CD14-positive monocyte (primary cell): ENCODE data around the gene HLA-DRB1. TPM values are rescaled to one million over a fixed set of nuclear protein-coding genes. Genes with fewer than 3 reads are reported as not detected.
A peak's percentile ranks its signal among the peaks of the same experiment; 100 is the strongest.

ENCODE experiments used
- DNase-seq, 3 donors: peaks; one replicate each; pipeline ENCODE4 v3.0.0-alpha.2; 2011 to 2022
- H2AFZ ChIP-seq: 2 replicates; pipeline ENCODE4 v1.6.0; 2012; ENCODE audit warnings: mild to moderate bottlenecking, low read depth, low read length, inconsistent platforms; ENCODE audit not compliant: insufficient read depth, poor library complexity, severe bottlenecking
- H3K27ac ChIP-seq, 2 donors: 1 replicate in 1 of 2; 2 replicates in 1 of 2; pipeline ENCODE4 v1.5.1; 2012 to 2013; ENCODE audit warnings: low read length in 2 of 2, control low read depth in 1 of 2, inconsistent platforms in 1 of 2, low read depth in 1 of 2, mild to moderate bottlenecking in 1 of 2
- H3K27me3 ChIP-seq, 2 donors: one replicate each; pipeline versions ENCODE4 v1.6.0 to v1.6.1; 2011 to 2013; ENCODE audit warnings: low read length in 2 of 2; ENCODE audit not compliant: control insufficient read depth in 2 of 2, insufficient read depth in 2 of 2
- H3K36me3 ChIP-seq, 2 donors: replicated peaks in 1 of 2; 1 replicate in 1 of 2; 2 replicates in 1 of 2; pipeline versions ENCODE4 v1.5.1 to v1.6.1; 2012 to 2013; ENCODE audit warnings: low read length in 2 of 2, control low read depth in 1 of 2, inconsistent platforms in 1 of 2, mild to moderate bottlenecking in 1 of 2; ENCODE audit not compliant: insufficient read depth in 2 of 2, control insufficient read depth in 1 of 2
- H3K4me1 ChIP-seq, 2 donors: 1 replicate in 1 of 2; 2 replicates in 1 of 2; pipeline versions ENCODE4 v1.5.1 to v1.6.1; 2012 to 2013; ENCODE audit warnings: low read length in 2 of 2, control low read depth in 1 of 2, inconsistent platforms in 1 of 2, mild to moderate bottlenecking in 1 of 2, moderate library complexity in 1 of 2; ENCODE audit not compliant: insufficient read depth in 2 of 2, control insufficient read depth in 1 of 2
- H3K4me2 ChIP-seq: replicated peaks from 2 replicates; pipeline ENCODE3; 2012; ENCODE audit warnings: low read length, moderate library complexity, mild to moderate bottlenecking; ENCODE audit not compliant: poor library complexity, severe bottlenecking; ENCODE audit errors: extremely low read depth
- H3K4me3 ChIP-seq, 3 experiments: fragments of 200-600 bp in 1 of 3; sonication (generic) in 1 of 3; replicated peaks in 1 of 3; 1 replicate in 2 of 3; 2 replicates in 1 of 3; pipeline ENCODE4 v1.5.1; 2011 to 2013; ENCODE audit warnings: low read length in 3 of 3, mild to moderate bottlenecking in 3 of 3, control low read depth in 2 of 3, low read depth in 2 of 3, inconsistent platforms in 1 of 3, moderate library complexity in 1 of 3
- H3K79me2 ChIP-seq: 2 replicates; pipeline ENCODE4 v1.6.0; 2012; ENCODE audit warnings: mild to moderate bottlenecking, control low read depth, inconsistent platforms, low read length, moderate library complexity; ENCODE audit not compliant: insufficient read depth
- H3K9ac ChIP-seq: 2 replicates; pipeline ENCODE4 v1.6.0; 2017; ENCODE audit warnings: low read length, mild to moderate bottlenecking; ENCODE audit not compliant: insufficient read depth, poor library complexity, severe bottlenecking
- H3K9me3 ChIP-seq, 2 donors: replicated peaks in 1 of 2; 1 replicate in 1 of 2; 2 replicates in 1 of 2; pipeline versions ENCODE4 v1.5.1 to v1.6.1; 2012 to 2013; ENCODE audit warnings: low read length in 2 of 2, control low read depth in 1 of 2; ENCODE audit not compliant: control insufficient read depth in 1 of 2, insufficient read depth in 1 of 2
- H4K20me1 ChIP-seq: 2 replicates; pipeline ENCODE4 v1.6.0; 2012; ENCODE audit warnings: mild to moderate bottlenecking, low read length, control low read depth, moderate library complexity; ENCODE audit not compliant: insufficient read depth
- H3K27ac Mint-ChIP-seq, 7 donors: one replicate each; pipeline ENCODE4 v1.8.0; 2020; ENCODE audit warnings: mild to moderate bottlenecking in 7 of 7, mixed read lengths in 7 of 7, moderate library complexity in 6 of 7, inconsistent platforms in 2 of 7
- H3K27me3 Mint-ChIP-seq, 3 donors: one replicate each; pipeline ENCODE4 v1.8.0; 2021 to 2022; ENCODE audit warnings: low read depth in 3 of 3, mild to moderate bottlenecking in 3 of 3, mixed read lengths in 3 of 3, moderate library complexity in 3 of 3, inconsistent platforms in 1 of 3
- H3K36me3 Mint-ChIP-seq, 2 donors: one replicate each; pipeline ENCODE4 v1.8.0; 2020; ENCODE audit warnings: mixed read lengths in 2 of 2, inconsistent platforms in 1 of 2, mild to moderate bottlenecking in 1 of 2
- H3K4me1 Mint-ChIP-seq: one replicate; pipeline ENCODE4 v1.8.0; 2020; ENCODE audit warnings: mild to moderate bottlenecking, mixed read lengths
- H3K4me3 Mint-ChIP-seq, 2 donors: one replicate each; pipeline ENCODE4 v1.8.0; 2020; ENCODE audit warnings: mild to moderate bottlenecking in 2 of 2, mixed read lengths in 2 of 2, moderate library complexity in 1 of 2
- H3K9me3 Mint-ChIP-seq, 7 donors: one replicate each; pipeline ENCODE4 v1.8.0; 2020 to 2022; ENCODE audit warnings: mixed read lengths in 7 of 7, mild to moderate bottlenecking in 6 of 7, moderate library complexity in 6 of 7, inconsistent platforms in 2 of 7
- WGBS: methylation state at CpG from one replicate; pipeline ENCODE4 v1.1.5; 2013; ENCODE audit warnings: missing lambda C conversion rate; ENCODE audit not compliant: insufficient coverage; 5-methylcytosine and 5-hydroxymethylcytosine counted together
- intact Hi-C, 2 donors: fragments of 100-400 bp; cut with micrococcal nuclease; formaldehyde crosslinking; loops; one replicate each; pipeline versions ENCODE4 v1.15.0 to v1.15.1; 2023
- polyA minus RNA-seq: library from RNA; depleted of rRNA, polyadenylated mRNA; stranded (reverse); fragments of >200 nt; gene quantifications from 2 replicates; pipeline ENCODE4 v1.2.3, GENCODE V29; 2012
- polyA plus RNA-seq, 3 donors: library from polyadenylated mRNA; depleted of rRNA in 1 of 3; unstranded in 2 of 3; stranded (reverse) in 1 of 3; fragments of 300-500 nt in 2 of 3; fragments of >200 nt in 1 of 3; fragmentation: Illumina TruSeq in 2 of 3; gene quantifications; 1 replicate in 2 of 3; 2 replicates in 1 of 3; pipeline ENCODE4 v1.2.3, GENCODE V29; 2012 to 2021
- total RNA-seq, 12 experiments: library from RNA in 1 of 12; stranded (reverse) in 1 of 12; fragments of 120-200 nt in 1 of 12; gene quantifications; one replicate each; pipeline ENCODE4 v1.2.4 and lab custom pipeline; 2013 to 2026; ENCODE audit warnings: mixed read lengths in 6 of 12, inconsistent platforms in 1 of 12
- TF ChIP-seq, protein P1 (sequence below): fragments of 200-600 bp; IDR thresholded peaks from one replicate; pipeline ENCODE4 v1.8.0; 2022; ENCODE audit warnings: antibody characterized with exemption, mild to moderate bottlenecking

Gene HLA-DRB1
- total RNA-seq (2013): 1,077 TPM
- polyA plus RNA-seq (1,000 to 10,000 TPM in 2 of 3 donors, 100 to 1,000 TPM in 1; 928 to 2,792 (median 2,645) TPM), polyA minus RNA-seq (437 and 641 TPM in 2 replicates), total RNA-seq (lab: John Stamatoyannopoulos, UW) (202 to 1,268 (median 821) reads per million in 11 experiments)

DNA sequence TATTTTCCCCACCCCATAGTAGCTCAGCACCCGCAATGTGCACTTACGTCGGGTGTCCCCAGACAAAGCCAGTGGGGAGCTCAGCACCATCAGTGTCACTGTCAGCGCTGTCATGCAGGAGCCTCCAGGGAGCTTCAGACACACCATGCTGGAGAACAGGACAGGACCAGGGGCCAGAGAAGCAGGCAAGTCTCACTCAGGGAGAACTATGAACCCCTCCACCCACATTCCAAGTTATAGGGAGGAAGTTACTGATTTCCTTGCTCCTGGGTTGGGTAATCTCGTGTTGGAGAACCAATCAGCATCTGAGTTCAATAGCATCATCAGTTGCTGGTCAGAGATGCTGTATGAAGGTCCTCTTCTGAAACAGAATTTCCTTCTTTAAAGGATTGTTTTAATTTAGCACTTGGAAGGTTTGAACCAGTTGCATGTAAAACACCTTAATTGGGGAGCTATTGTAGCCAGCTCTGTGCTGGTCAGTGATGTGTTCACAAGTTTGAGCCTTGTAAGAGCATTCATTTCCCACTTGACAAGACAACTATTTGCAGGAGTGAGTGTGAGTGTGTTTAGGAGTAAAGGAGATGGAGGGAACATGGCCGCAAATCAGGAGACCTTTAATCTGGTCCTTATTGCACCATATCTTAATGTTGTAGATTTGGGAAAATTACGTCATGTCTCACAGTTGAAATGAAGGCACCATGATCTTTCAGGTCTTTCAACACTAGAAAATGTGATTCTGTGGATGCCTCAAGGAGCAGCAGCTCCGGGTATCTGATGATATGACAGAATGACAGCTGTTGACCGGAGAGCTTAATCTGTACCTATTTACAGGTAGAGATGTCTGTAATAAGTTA lies at the start of gene HLA-DRB1:
HLA-DRB1 (minus strand) TSS at position 253 of the 854 bp plus-strand sequence; CDS start at position 147, 106 bp downstream.
- Histone ChIP-seq H3K36me3 (no peaks in the 10 kb centered on the region), H3K9ac (peak within 1 kb of the TSS; percentile 54), H3K4me3 (peak within 1 kb of the TSS; percentile 47 to 83 (median 74)), H3K27me3 (no peaks in the 10 kb centered on the region), H4K20me1 (peaks cover 3% of the 10 kb centered on the region), H2AFZ (no peak within 1 kb of the TSS), H3K4me1 (peaks cover 0 to 10% of the 10 kb centered on the region in 2 donors), H3K4me2 (peak within 1 kb of the TSS; percentile 63), H3K79me2 (peaks cover 32% of the 10 kb centered on the region), H3K27ac (peak within 1 kb of the TSS; percentile 63 to 80), H3K9me3 (no peaks in the 10 kb centered on the region)
- peaks cover 0 to 2% (median 0%) of the 10 kb centered on the region in 3 donors for H3K27me3 Mint-ChIP-seq
- 4% methylated on average over 3 of the region's 9 CpGs for WGBS
- H3K27ac Mint-ChIP-seq: peak within 1 kb of the TSS; percentile 91 to 99 (median 97)
- peaks cover 58% of the 10 kb centered on the region for H3K4me1 Mint-ChIP-seq
- peak; percentile 73 to 86 (median 74) for DNase-seq
- peaks cover 29 to 42% of the 10 kb centered on the region in 2 donors for H3K36me3 Mint-ChIP-seq
- TF ChIP-seq, protein P1, sequence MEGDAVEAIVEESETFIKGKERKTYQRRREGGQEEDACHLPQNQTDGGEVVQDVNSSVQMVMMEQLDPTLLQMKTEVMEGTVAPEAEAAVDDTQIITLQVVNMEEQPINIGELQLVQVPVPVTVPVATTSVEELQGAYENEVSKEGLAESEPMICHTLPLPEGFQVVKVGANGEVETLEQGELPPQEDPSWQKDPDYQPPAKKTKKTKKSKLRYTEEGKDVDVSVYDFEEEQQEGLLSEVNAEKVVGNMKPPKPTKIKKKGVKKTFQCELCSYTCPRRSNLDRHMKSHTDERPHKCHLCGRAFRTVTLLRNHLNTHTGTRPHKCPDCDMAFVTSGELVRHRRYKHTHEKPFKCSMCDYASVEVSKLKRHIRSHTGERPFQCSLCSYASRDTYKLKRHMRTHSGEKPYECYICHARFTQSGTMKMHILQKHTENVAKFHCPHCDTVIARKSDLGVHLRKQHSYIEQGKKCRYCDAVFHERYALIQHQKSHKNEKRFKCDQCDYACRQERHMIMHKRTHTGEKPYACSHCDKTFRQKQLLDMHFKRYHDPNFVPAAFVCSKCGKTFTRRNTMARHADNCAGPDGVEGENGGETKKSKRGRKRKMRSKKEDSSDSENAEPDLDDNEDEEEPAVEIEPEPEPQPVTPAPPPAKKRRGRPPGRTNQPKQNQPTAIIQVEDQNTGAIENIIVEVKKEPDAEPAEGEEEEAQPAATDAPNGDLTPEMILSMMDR: no peak
- H3K9me3 Mint-ChIP-seq: peaks cover 0 to 3% (median 0%) of the 10 kb centered on the region in 7 donors
- intact Hi-C loops: no loop called here
- peak within 1 kb of the TSS; percentile 90 to 96 for H3K4me3 Mint-ChIP-seq

- H3K4me2 ChIP-seq: peak overlapping the region; percentile 59
- DNase-seq: peak in 1 of 3 donors; percentile 14
- H3K79me2 ChIP-seq: peaks cover 4% of the 10 kb centered on the region
- no peak overlapping the region for H3K9ac ChIP-seq
- H3K4me1 Mint-ChIP-seq: peaks cover 44% of the 10 kb centered on the region
- no peaks in the 10 kb centered on the region for H3K36me3 ChIP-seq
- H3K27ac ChIP-seq: peak overlapping the region in 1 of 2 donors; percentile 74
- no peaks in the 10 kb centered on the region for H3K4me1 ChIP-seq
- no peaks in the 10 kb centered on the region for H3K9me3 ChIP-seq
- TF ChIP-seq, protein P1: no peak
- H3K4me3 ChIP-seq: peak overlapping the region in 1 of 3 experiments; percentile 68
- WGBS: 0% methylated on average over 1 of the region's 9 CpGs
- H4K20me1 ChIP-seq: no peaks in the 10 kb centered on the region
- peaks cover 0 to 4% (median 2%) of the 10 kb centered on the region in 7 donors for H3K9me3 Mint-ChIP-seq
- peaks cover 2 to 11% (median 7%) of the 10 kb centered on the region in 3 donors for H3K27me3 Mint-ChIP-seq
- intact Hi-C loops: loop anchor here in 1 of 2 donors (2.0 kb wide), 1 partner anchor 104 kb away; no protein-coding TSS in a partner anchor
- peak overlapping the region; percentile 68 to 99 (median 93) for H3K27ac Mint-ChIP-seq
- no peak overlapping the region for H2AFZ ChIP-seq
- peaks cover 33 to 40% of the 10 kb centered on the region in 2 donors for H3K36me3 Mint-ChIP-seq
- no peaks in the 10 kb centered on the region for H3K27me3 ChIP-seq
- peak overlapping the region; percentile 85 to 94 for H3K4me3 Mint-ChIP-seq
Measured at GRCh38 chr6:32638532-32639219, 49.0 kb upstream of the HLA-DRB1 start.
